Sigmoid colon (tissue), 4 donors: ENCODE measurements around the gene KCNJ16.

Source experiments
- CTCF ChIP-seq, 4 experiments: fragments of 450-650 bp in 3 of 4; fragments of 200-600 bp in 1 of 4; IDR thresholded peaks; one replicate each; pipeline ENCODE4 v1.5.1; 2016 to 2019; ENCODE audit warnings: antibody characterized with exemption in 4 of 4, mild to moderate bottlenecking in 3 of 4, moderate library complexity in 2 of 4
- EP300 ChIP-seq, 4 donors: sonication (generic); formaldehyde crosslinking; IDR thresholded peaks; one replicate each; pipeline ENCODE4 v1.6.1; 2017; ENCODE audit warnings: antibody characterized with exemption in 4 of 4
- POLR2A ChIP-seq, 2 donors: fragments of 450-650 bp; IDR thresholded peaks; one replicate each; pipeline ENCODE4 v1.6.1; 2016; ENCODE audit warnings: antibody characterized with exemption in 2 of 2, mild to moderate bottlenecking in 2 of 2, moderate library complexity in 2 of 2
- POLR2AphosphoS5 ChIP-seq, 4 donors: sonication (generic); formaldehyde crosslinking; IDR thresholded peaks; one replicate each; pipeline ENCODE4 v1.6.1; 2017; ENCODE audit warnings: antibody characterized with exemption in 4 of 4

- no peak for TF ChIP-seq POLR2A (IDR thresholded peaks at IDR 0.05)
- no peak for TF ChIP-seq CTCF (IDR thresholded peaks at IDR 0.05)
- no peak for TF ChIP-seq POLR2AphosphoS5 (IDR thresholded peaks at IDR 0.05)
- TF ChIP-seq EP300 (IDR thresholded peaks at IDR 0.05) = no peak
Observed at GRCh38 chr17:70165383-70165782, 90.4 kb downstream of the KCNJ16 start.
